Smooth muscle cell of the brain vasculature (primary cell): ENCODE measurements around the gene TBATA.
A peak's percentile ranks its signal among the peaks of the same experiment; 100 is the strongest.

ENCODE experiments used
- DNase-seq: peaks from one replicate; pipeline ENCODE4 v3.0.0-alpha.2; 2012; ENCODE audit warnings: low read depth, low spot score

TBATA gene, protein sequence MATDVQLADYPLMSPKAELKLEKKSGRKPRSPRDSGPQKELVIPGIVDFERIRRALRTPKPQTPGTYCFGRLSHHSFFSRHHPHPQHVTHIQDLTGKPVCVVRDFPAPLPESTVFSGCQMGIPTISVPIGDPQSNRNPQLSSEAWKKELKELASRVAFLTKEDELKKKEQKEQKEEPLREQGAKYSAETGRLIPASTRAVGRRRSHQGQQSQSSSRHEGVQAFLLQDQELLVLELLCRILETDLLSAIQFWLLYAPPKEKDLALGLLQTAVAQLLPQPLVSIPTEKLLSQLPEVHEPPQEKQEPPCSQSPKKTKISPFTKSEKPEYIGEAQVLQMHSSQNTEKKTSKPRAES

DNA sequence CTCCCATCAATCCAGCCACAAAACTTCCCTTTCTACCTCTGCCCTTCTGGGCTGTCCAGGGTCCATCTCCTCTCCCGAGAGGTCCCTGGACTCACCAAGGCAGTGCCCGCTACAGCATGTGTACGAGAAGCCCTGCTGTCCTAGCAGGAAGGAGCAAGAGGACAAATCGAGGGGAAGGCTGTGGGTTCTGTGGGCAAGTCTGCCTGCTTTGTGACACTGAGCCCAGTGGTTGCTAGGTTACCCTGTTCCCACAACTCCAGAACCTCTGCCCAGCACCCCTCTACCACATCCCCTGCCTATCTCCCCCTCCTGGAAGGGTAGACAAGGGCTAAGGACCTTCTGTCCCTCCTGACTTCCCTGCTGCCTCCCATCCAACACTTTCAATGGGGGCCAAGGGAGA, at the start of gene TBATA:
TSS of gene TBATA (minus strand) at position 188 of the 400 bp plus-strand sequence. CDS start 1,998 bp downstream, outside the sequence.
- no peak for DNase-seq

GRCh38 chr10:70834441-70835151, 49.4 kb upstream of the TBATA start:
- DNase-seq = no peak

- DNase-seq = no peak
Observed at GRCh38 chr10:70834021-70834420, 48.8 kb upstream of the TBATA start.

- DNase-seq = no peak
Observed at GRCh38 chr10:70833601-70834000, 48.4 kb upstream of the TBATA start.

DNA sequence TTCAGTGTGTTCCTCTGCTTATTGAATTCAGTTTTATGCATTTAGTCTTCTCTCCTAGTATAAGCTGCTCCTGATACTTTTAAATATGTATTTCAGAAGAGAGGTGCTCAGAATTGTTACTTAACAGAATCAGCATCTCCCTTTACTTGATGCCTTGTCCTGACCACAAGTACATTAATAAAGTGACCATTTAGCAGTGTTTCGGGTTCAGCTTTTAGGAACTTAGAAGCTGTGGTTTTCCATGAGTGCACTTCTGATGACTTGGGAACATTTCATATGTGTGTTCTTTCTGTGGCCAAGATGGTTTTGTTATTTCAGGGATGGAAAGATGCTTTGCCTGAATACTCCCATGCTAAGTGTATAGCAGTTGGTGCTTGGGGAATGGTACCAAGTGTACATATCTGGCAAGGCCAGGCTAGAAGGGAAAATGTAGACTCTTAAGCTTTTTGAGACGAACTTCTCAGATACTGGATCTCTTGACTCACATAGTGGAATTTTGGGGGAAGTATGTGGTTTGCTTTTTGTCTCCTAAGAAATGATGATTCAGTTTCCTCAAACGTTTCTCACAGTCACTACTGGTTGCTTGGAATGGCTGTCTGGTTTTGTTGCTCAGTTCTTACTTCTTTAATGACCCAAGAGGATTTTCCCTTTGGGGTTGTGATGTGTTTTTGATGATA, 47.8 kb upstream of the TBATA start:
- no peak for DNase-seq

- no peak for DNase-seq
Observed at GRCh38 chr10:70832221-70832620, 47.0 kb upstream of the TBATA start.

DNA sequence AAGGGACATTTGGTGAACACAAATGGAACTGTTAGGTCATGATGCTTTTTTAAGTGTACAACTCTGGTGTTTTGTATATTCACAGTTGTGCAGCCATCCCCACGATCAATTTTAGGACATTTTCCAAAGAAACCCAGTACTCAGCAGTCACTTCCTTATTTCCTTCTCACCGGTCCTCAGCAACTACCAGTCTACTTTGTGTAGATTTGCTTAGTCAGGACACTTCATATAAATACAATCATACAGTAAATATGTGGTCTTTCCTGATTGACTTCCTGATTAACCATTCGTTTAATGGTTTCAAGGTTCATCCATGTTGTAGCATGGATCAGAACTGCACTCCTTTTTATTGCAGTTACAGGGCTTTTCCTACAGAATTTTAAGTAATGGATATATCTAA, 45.0 kb upstream of the TBATA start:
- no peak for DNase-seq

GRCh38 chr10:70829543-70829942, 44.4 kb upstream of the TBATA start:
- no peak for DNase-seq

GRCh38 chr10:70828923-70829322, 43.7 kb upstream of the TBATA start:
- DNase-seq = no peak

DNA sequence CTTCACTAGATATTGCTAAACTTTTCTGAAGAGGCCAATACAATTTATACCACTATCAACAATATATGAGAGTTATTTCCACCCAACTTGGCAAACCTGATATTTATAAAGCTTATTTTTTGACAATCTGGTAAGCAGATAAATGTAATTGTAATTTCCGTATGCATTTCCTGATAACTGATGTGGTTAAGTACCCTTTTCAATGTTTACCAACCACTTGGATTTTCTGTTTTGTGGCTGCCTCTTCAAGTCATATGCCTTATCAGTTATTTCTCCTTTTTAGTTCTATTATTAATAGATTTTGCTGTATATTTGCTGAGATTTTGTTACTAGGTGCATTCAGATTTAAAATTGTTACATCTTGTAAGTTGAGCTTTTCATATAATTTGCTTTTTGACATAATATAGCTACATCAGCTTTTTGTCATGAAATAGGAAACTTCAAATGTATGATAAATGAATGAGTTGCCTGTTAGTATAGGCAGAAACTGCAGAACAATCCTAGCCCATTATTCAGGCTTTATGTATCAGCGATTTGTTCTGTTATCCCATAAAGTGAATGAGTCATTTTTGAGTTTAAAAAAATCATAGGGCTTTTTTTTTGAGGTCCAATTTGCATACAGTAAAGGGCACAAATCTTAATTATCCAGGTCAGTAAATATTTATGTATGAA, 42.0 kb upstream of the TBATA start:
- no peak for DNase-seq

GRCh38 chr10:70822076-70822820, 37.1 kb upstream of the TBATA start:
- no peak for DNase-seq

- DNase-seq = no peak
Observed at GRCh38 chr10:70820976-70821750, 36.0 kb upstream of the TBATA start.

DNA sequence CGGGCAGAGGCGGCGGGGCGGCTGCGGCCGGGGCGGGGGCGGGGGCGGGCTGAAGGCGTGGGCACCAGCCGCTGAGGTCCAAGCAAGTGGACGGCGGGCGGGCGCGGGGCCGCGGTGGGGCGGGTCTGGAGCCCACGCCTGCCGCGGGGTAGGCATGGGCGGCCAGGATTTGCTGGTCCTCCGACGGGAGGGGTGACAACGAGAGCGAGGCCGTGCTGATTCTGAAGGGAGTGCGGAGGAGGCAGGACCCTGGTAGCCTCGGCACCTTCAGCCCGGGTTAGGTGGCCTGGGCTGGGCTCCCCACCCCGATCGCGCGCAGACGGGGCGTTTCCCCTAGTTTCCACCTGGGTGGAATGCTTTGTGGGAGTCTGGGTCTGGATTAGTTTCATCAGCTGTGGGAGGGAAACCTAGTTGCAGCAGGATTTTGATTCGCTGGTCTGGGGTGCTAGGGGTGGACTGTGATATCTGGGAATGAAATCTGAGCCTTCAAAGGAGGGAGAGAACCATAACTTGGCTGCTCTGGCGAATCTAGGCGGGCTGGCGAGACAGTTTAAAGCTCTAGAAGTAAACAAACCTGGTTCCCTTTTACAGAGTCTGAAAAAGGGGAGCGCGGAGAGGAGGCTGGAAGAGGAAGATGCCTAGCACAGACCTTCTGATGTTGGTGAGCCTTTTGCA, 31.2 kb upstream of the TBATA start:
- DNase-seq = peak; percentile 50

DNA sequence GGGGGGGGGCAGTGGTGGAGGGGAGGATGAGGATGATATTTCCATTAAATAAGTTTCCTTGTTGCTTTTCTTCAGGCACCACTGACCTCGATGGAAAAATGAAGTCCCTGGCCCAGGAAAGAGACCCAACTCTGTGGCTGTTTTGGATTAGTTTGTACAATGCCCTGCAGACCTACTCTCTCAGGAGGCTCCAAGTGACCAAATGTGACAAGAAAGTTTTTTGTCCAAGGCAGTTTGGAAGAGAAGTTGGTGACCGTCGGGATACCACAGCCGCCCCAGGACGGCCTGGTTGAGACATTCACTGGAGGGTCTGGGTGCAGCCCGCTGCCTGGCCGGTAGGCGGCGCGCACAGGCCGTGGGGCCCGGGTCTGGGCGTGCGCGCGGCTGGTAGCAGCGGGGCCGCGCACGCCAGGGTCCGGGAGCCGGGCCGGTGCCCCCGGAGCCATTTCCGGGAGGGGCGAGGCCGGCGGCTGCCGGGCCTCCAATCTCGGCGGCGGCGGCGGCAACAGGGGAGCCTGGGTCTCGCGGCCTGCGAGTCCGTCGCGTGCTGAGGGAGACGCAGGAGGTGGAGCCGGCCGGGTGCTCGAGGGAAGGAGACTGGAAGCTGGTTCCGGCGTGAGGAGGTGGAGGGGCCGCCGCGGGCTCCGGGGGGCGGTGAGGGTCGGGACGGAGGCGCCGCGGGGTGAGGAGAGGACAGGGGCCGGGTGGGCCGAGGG, 30.5 kb upstream of the TBATA start, which contains the start of gene SGPL1:
TSS of gene SGPL1 (plus strand) at position 445 of the 716 bp plus-strand sequence. CDS start 906 bp downstream, outside the sequence.
- peak; percentile 54 for DNase-seq

DNA sequence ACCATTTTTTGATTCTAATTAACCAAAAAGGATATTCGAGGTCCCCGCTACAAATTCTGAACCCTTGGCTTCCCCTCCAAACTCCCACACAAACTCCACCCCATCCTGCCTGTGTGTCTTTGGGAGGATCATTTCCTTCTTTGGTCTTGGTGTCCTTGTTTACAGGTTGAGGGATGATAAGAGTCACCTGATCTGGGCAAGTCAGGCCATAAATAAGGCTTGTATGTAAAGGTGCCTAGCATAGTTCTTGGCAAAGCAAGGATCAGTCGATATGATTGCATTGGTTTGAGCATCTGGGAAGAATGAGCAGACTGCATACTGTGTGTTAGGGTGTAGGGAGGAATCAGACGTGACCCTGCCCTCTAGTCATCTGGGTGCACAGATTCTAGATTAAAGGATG, 28.9 kb upstream of the TBATA start:
- no peak for DNase-seq

GRCh38 chr10:70812814-70813213, 27.6 kb upstream of the TBATA start:
- no peak for DNase-seq

- DNase-seq = no peak
Observed at GRCh38 chr10:70811881-70812280, 26.7 kb upstream of the TBATA start.

DNA sequence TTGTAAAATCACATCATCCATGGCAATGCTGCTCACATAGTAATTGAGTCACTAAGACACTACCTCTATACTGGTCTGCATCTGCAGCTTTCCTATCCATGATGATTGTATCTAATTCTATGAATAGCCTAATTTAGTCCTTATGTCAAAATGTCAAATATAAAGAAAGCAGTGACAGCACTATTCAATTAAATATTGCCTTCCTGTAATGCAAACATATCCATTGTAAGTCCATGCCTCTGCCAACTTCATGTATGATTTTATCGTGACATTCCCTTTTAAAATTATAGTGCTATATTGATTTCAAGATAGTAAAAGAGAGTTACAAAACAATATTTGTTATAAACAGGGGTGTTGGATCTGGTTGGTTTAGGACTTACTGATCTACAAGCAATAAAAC, 25.8 kb upstream of the TBATA start:
- DNase-seq = no peak

DNA sequence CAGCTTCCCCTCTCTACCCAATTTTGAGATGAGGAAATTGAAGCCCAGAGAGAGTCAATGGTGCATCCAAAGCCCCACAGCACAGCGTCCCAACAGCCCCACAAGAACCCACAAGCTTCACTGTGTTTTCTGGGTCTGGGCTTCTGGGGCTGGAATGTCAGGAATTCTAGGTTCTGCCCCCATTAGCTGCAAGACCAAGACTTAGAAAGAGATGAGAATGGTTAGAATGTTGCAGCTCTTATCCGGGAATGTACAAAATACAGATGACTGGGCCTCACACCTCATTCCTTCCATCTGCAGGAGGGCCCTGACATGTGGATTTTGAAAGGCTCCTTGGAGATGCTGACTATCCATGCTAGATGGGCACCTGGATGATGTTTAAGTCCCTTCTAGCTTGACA, 24.5 kb upstream of the TBATA start:
- no peak for DNase-seq
